Measurements from ENCODE around the gene NTSR1. TPM values are rescaled to one million over a fixed set of nuclear protein-coding genes. Genes with fewer than 3 reads are reported as not detected.

NTSR1 gene
- total RNA-seq, 1 experiment from 2014 or later, result 78.7 TPM

GRCh38 chr20:62782893-62783278 is 74.2 kb downstream of the NTSR1 start:
- peak; percentile 93 for DNase-seq (ENCODE audit: low spot score)

- no peak for DNase-seq (ENCODE audit: low spot score)
Measured at GRCh38 chr20:62784497-62784896, 75.9 kb downstream of the NTSR1 start.

GRCh38 chr20:62785393-62785792 is 76.8 kb downstream of the NTSR1 start:
- no peak for DNase-seq (ENCODE audit: low spot score)

- no peak for DNase-seq (ENCODE audit: low spot score)
Measured at GRCh38 chr20:62786157-62786556, 77.5 kb downstream of the NTSR1 start.

- no peak for DNase-seq (ENCODE audit: low spot score)
Measured at GRCh38 chr20:62787321-62787720, 78.7 kb downstream of the NTSR1 start.

GRCh38 chr20:62787866-62788265 is 79.2 kb downstream of the NTSR1 start:
- no peak for DNase-seq (ENCODE audit: low spot score)

GRCh38 chr20:62788607-62789006 is 80.0 kb downstream of the NTSR1 start:
- DNase-seq (ENCODE audit: low spot score), result no peak

- no peak for DNase-seq (ENCODE audit: low spot score)
Measured at GRCh38 chr20:62790075-62790474, 81.4 kb downstream of the NTSR1 start.

GRCh38 chr20:62791301-62792181 is 82.9 kb downstream of the NTSR1 start:
- DNase-seq (ENCODE audit: low spot score), result peak; percentile 98

- DNase-seq (ENCODE audit: low spot score), result peak; percentile 51
Measured at GRCh38 chr20:62792182-62792939, 83.7 kb downstream of the NTSR1 start.

- no peak for DNase-seq (ENCODE audit: low spot score)
Measured at GRCh38 chr20:62792940-62793756, 84.5 kb downstream of the NTSR1 start.

GRCh38 chr20:62793757-62794006 is 85.0 kb downstream of the NTSR1 start:
- DNase-seq (ENCODE audit: low spot score), result no peak

GRCh38 chr20:62794007-62794724 is 85.5 kb downstream of the NTSR1 start:
- DNase-seq (ENCODE audit: low spot score), result peak; percentile 100

GRCh38 chr20:62795023-62795761 is 86.6 kb downstream of the NTSR1 start:
- peak; percentile 68 for DNase-seq (ENCODE audit: low spot score)

- DNase-seq (ENCODE audit: low spot score), result no peak
Measured at GRCh38 chr20:62796699-62797491, 88.3 kb downstream of the NTSR1 start.

GRCh38 chr20:62797671-62798532 is 89.3 kb downstream of the NTSR1 start:
- peak; percentile 91 for DNase-seq (ENCODE audit: low spot score)

GRCh38 chr20:62799036-62799435 is 90.4 kb downstream of the NTSR1 start:
- DNase-seq (ENCODE audit: low spot score), result no peak

- DNase-seq (ENCODE audit: low spot score), result no peak
Measured at GRCh38 chr20:62799459-62799858, 90.8 kb downstream of the NTSR1 start.

GRCh38 chr20:62799873-62800272 is 91.2 kb downstream of the NTSR1 start:
- DNase-seq (ENCODE audit: low spot score), result no peak
